ENCODE data around the gene MCMBP.
"Not testable (repeated sequence)": the region's sequence is repeated elsewhere in the genome, so short reads cannot be mapped to it uniquely, and the experiment has no call there.

MCMBP gene

GRCh38 chr10:119872610-119872859 is at the start of gene MCMBP:
Gene MCMBP (minus strand): TSS chr10:119872843. CDS start chr10:119872584, 259 bp downstream.
- no peak for DNase-seq

GRCh38 chr10:119919826-119920225 is 47.2 kb upstream of the MCMBP start:
- DNase-seq, result no peak

GRCh38 chr10:119919271-119919670 is 46.6 kb upstream of the MCMBP start:
- no peak for DNase-seq

- no peak for DNase-seq
Observed at GRCh38 chr10:119917777-119918176, 45.1 kb upstream of the MCMBP start.

GRCh38 chr10:119910689-119911088 is 38.0 kb upstream of the MCMBP start:
- DNase-seq, result no peak

GRCh38 chr10:119908166-119908565 is 35.5 kb upstream of the MCMBP start:
- DNase-seq, result no peak

- DNase-seq, result not testable (repeated sequence)
Observed at GRCh38 chr10:119907695-119908094, 35.1 kb upstream of the MCMBP start.

GRCh38 chr10:119903946-119904666 is 31.5 kb upstream of the MCMBP start:
- no peak for DNase-seq

GRCh38 chr10:119898577-119898976 is 25.9 kb upstream of the MCMBP start:
- DNase-seq, result no peak

GRCh38 chr10:119896937-119897770 is 24.5 kb upstream of the MCMBP start:
- no peak for DNase-seq

GRCh38 chr10:119896061-119896655 is 23.5 kb upstream of the MCMBP start:
- DNase-seq, result no peak

- DNase-seq, result no peak
Observed at GRCh38 chr10:119893845-119894427, 21.3 kb upstream of the MCMBP start.

- no peak for DNase-seq
Observed at GRCh38 chr10:119893074-119893473, 20.4 kb upstream of the MCMBP start.

- peak; percentile 91 for DNase-seq
Observed at GRCh38 chr10:119892188-119893065, 19.8 kb upstream of the MCMBP start, which contains the start of gene SEC23IP. Gene SEC23IP (plus strand): TSS chr10:119892730. CDS start chr10:119892783, 53 bp downstream.

- not testable (repeated sequence) for DNase-seq
Observed at GRCh38 chr10:119891849-119892187, 19.2 kb upstream of the MCMBP start.

GRCh38 chr10:119890307-119890706 is 17.7 kb upstream of the MCMBP start:
- not testable (repeated sequence) for DNase-seq

GRCh38 chr10:119889201-119889600 is 16.6 kb upstream of the MCMBP start:
- not testable (repeated sequence) for DNase-seq

GRCh38 chr10:119888715-119889114 is 16.1 kb upstream of the MCMBP start:
- DNase-seq, result not testable (repeated sequence)

- not testable (repeated sequence) for DNase-seq
Observed at GRCh38 chr10:119886070-119886469, 13.4 kb upstream of the MCMBP start.

- DNase-seq, result not testable (repeated sequence)
Observed at GRCh38 chr10:119883901-119884611, 11.4 kb upstream of the MCMBP start.

GRCh38 chr10:119878524-119878923 is 5.9 kb upstream of the MCMBP start:
- DNase-seq, result no peak
